ENCODE data around the gene PCDH7.

Gene PCDH7

GRCh38 chr4:30728311-30728710, 8.1 kb downstream of the PCDH7 start:
- no peak for DNase-seq (ENCODE audit: low read depth in 1 of 2, low spot score in 1 of 2)
- no peak for TF ChIP-seq SPI1 (IDR thresholded peaks at IDR 0.05; ENCODE audit: borderline replicate concordance, low read depth)
- no peak for TF ChIP-seq POLR2AphosphoS5 (IDR thresholded peaks at IDR 0.05; ENCODE audit: low read depth)
- TF ChIP-seq CTCF (IDR thresholded peaks at IDR 0.05; ENCODE audit: insufficient read depth, low read length): no peak
- TF ChIP-seq GABPA (IDR thresholded peaks at IDR 0.05; ENCODE audit: low read depth): no peak
- TF ChIP-seq REST (IDR thresholded peaks at IDR 0.05; ENCODE audit: insufficient replicate concordance, low read depth): no peak
- no peak overlapping the region for H3K27ac ChIP-seq (replicated peaks)
- no peaks in the 10 kb centered on the region for H3K27me3 ChIP-seq (ENCODE audit: insufficient read depth, poor library complexity, severe bottlenecking)
- no peak overlapping the region for H3K4me3 ChIP-seq (replicated peaks; ENCODE audit: insufficient read depth, low read length)

GRCh38 chr4:30743897-30744296, 23.7 kb downstream of the PCDH7 start:
- H3K27me3 ChIP-seq (ENCODE audit: insufficient read depth, poor library complexity, severe bottlenecking): no peaks in the 10 kb centered on the region
- no peak overlapping the region for H3K27ac ChIP-seq (replicated peaks)
- H3K4me3 ChIP-seq (replicated peaks; ENCODE audit: insufficient read depth, low read length): no peak overlapping the region
- DNase-seq (ENCODE audit: low read depth in 1 of 2, low spot score in 1 of 2): no peak
- TF ChIP-seq CTCF (IDR thresholded peaks at IDR 0.05; ENCODE audit: insufficient read depth, low read length) (no peak), SPI1 (IDR thresholded peaks at IDR 0.05; ENCODE audit: borderline replicate concordance, low read depth) (no peak), REST (IDR thresholded peaks at IDR 0.05; ENCODE audit: insufficient replicate concordance, low read depth) (no peak), GABPA (IDR thresholded peaks at IDR 0.05; ENCODE audit: low read depth) (no peak), POLR2AphosphoS5 (IDR thresholded peaks at IDR 0.05; ENCODE audit: low read depth) (no peak)

GRCh38 chr4:30744386-30744785, 24.2 kb downstream of the PCDH7 start:
- DNase-seq (ENCODE audit: low read depth in 1 of 2, low spot score in 1 of 2): no peak
- no peak overlapping the region for H3K4me3 ChIP-seq (replicated peaks; ENCODE audit: insufficient read depth, low read length)
- TF ChIP-seq POLR2AphosphoS5 (IDR thresholded peaks at IDR 0.05; ENCODE audit: low read depth): no peak
- TF ChIP-seq CTCF (IDR thresholded peaks at IDR 0.05; ENCODE audit: insufficient read depth, low read length): no peak
- no peak for TF ChIP-seq REST (IDR thresholded peaks at IDR 0.05; ENCODE audit: insufficient replicate concordance, low read depth)
- no peak for TF ChIP-seq GABPA (IDR thresholded peaks at IDR 0.05; ENCODE audit: low read depth)
- H3K27me3 ChIP-seq (ENCODE audit: insufficient read depth, poor library complexity, severe bottlenecking): no peaks in the 10 kb centered on the region
- H3K27ac ChIP-seq (replicated peaks): no peak overlapping the region

Data from HL-60 (cell line).